GM12875 (cell line): ENCODE measurements around the gene REV3L.

Experiments used
- H3K4me3 ChIP-seq: one replicate; pipeline ENCODE4 v1.5.1; 2011; ENCODE audit warnings: low read depth, low read length, control low read depth
- CTCF ChIP-seq: IDR thresholded peaks from 2 replicates; pipeline ENCODE4 v1.5.1; 2011; ENCODE audit warnings: low read depth, mild to moderate bottlenecking, control low read depth, inconsistent platforms, low read length, moderate library complexity, borderline replicate concordance; ENCODE audit not compliant: insufficient read depth

REV3L gene

DNA sequence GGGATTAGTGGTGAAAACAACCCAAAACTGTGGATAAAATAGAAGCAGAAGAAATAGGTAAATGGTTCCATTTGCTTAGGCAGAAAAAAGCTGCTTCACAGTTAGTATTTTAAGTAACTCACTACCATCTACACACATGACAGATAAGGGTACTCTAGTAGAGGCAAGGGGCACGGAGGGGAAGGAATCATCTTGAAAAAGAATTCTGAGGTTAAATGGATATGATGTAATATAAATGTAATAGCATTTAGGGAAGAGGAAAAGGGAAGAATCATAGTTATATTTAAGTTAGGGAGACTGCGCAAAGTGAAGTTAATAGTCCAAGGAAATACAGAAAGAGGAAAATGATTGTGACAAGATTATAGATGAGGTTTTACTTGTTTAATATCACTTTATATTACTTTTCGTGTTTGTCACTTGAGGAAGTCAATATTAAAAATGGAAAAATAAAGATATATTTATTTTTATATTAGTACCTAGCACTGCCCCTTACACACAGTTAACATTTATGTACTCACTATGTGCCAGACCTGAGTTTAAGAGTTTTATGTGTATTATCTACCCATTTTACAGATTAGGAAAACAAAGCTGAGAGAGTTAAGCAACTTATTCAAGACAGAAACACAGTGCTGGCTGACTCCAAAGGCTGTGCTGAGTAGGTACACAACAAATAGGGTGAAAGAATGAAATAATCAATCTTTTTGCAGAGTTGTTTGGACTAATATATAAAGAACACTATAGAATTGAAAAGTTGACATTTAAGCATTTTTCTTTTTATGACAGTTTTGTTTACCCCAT is 128.1 kb downstream of the REV3L start:
- TF ChIP-seq CTCF: no peak

DNA sequence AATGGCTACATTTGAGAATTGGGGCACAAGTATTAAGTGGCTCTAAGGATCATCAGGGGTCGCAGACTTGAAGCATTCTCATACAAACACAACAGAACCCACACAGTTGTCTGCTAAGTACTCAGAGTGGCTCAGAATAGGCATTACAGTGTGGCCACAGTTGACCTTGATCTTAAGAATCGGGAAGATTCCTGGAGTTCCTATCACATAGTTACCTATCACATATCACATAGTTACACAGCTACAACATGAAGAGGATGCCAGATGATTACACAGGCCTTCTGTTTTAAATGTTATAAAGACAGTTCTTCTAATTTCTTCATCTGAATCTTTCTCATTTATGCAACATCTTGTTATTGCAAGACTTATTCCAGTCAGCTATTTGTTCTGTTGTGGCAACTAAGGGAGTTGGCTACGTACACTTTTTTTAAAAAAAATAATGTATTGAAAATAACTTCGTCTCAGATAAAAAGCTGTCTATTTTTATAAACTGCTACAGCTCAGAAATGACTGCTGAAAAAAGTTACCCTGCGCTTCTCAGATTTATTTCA is 129.0 kb downstream of the REV3L start:
- TF ChIP-seq CTCF: no peak
- H3K4me3 ChIP-seq: no peak overlapping the region

More for the DNA sequence above, 128.1 kb downstream of the REV3L start:
- H3K4me3 ChIP-seq: no peak overlapping the region

DNA sequence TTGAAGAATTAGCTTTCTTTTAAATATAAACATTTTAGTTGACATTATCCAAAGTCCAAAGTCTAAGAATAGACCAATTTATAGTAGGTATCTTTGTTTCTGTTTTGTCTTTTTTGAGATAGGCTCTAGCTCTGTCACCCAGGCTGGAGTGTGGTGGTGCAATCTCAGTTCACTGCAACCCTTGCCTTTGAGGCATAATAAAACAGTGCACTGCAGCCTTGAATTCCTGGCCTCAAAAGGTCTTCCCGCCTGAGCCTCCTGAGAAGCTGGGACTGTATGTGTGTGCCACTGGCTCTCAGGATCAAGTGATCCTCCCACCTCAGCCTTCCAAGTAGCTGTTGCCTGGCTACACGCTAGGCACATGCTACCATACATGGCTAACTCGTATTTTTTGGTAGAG is 135.4 kb downstream of the REV3L start:
- no peak for TF ChIP-seq CTCF
- H3K4me3 ChIP-seq: no peak overlapping the region

DNA sequence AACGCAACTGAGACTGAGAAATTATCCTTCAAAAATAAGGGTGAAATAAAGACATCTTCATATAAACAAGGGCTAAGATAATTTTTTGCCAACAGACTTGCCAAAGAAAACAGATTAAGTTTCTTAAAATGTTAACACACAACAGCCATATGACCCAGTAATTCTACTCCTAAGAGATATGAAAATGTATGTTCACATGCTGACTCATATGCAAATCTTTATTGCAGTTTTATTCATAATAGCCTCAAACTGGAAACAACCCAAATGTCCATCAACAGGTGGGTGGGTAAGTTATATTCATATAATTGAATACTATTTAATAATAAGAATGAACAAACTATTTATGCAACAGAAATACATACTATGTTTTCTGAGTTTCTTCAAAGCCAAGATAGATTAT is 140.1 kb downstream of the REV3L start:
- TF ChIP-seq CTCF: no peak
- no peak overlapping the region for H3K4me3 ChIP-seq

DNA sequence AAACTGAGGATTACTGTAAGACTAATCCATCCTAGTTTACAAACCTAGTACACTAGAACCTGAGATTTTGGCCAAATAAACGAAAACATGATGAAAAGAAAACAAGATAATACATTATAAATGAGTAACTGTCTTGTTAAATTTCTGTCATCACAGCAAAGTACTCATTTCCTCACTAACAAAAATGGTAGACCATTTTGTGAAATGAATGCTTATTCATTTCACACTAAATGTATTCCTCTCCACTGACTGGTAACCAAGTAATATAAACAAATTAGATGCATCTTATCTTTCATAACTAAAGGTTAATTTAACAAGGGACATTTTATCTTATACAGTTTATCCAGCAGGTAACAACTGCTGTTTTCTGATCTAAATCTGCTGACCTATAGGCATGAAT is 143.7 kb downstream of the REV3L start:
- no peak overlapping the region for H3K4me3 ChIP-seq
- no peak for TF ChIP-seq CTCF

GRCh38 chr6:111338843-111339242 is 144.2 kb downstream of the REV3L start:
- TF ChIP-seq CTCF: no peak
- H3K4me3 ChIP-seq: no peak overlapping the region

DNA sequence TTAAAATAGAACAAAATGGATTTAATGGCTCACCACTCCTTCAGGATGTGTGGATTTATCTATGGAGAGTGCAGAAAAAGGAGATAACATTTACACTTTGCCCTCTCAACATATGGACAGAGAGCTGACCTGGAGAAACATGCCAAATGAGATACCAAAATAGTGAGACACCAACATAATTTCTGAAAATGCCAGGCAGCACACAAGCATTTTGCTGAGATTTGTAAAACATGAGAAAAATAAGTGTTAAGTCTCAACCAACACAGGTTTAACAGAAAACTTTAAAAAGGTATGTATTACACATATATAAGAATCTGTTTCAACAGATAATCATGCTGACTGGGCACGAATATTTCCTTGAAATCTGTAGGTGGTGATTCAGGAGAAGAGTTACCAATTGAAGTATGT is 145.2 kb downstream of the REV3L start:
- TF ChIP-seq CTCF: no peak
- H3K4me3 ChIP-seq: no peak overlapping the region
